GM23248 (cell line): ENCODE results near the gene CACNA1I. TPM values are rescaled to one million over a fixed set of nuclear protein-coding genes. Genes with fewer than 3 reads are reported as not detected.

Experiments
- DNase-seq: peaks from one replicate; pipeline ENCODE4 v3.0.0-alpha.2; 2015
- H2AFZ ChIP-seq: fragments of 200-600 bp; sonication (generic); 2 replicates; pipeline ENCODE4 v1.6.1; 2016; ENCODE audit warnings: antibody characterized with exemption
- H3F3A ChIP-seq: fragments of 200-600 bp; sonication (generic); 2 replicates; pipeline ENCODE4 v1.6.1; 2016; ENCODE audit warnings: mild to moderate bottlenecking, antibody characterized with exemption, mixed run types; ENCODE audit not compliant: insufficient read depth
- H3K27ac ChIP-seq: fragments of 200-600 bp; sonication (generic); 2 replicates; pipeline ENCODE4 v1.5.1; 2016; ENCODE audit warnings: mild to moderate bottlenecking
- H3K27me3 ChIP-seq: fragments of 200-600 bp; sonication (generic); replicated peaks from 2 replicates; pipeline ENCODE4 v1.6.1; 2016; ENCODE audit warnings: mild to moderate bottlenecking; ENCODE audit not compliant: insufficient read depth
- H3K36me3 ChIP-seq: fragments of 200-600 bp; sonication (generic); 2 replicates; pipeline ENCODE4 v1.6.1; 2016; ENCODE audit warnings: low read depth, mild to moderate bottlenecking
- H3K4me1 ChIP-seq: fragments of 200-600 bp; sonication (generic); 2 replicates; pipeline ENCODE4 v1.6.1; 2016; ENCODE audit warnings: mild to moderate bottlenecking; ENCODE audit not compliant: insufficient read depth
- H3K4me2 ChIP-seq: fragments of 200-600 bp; sonication (generic); one replicate; pipeline ENCODE4 v1.6.1; 2016; ENCODE audit warnings: mild to moderate bottlenecking; ENCODE audit not compliant: unreplicated experiment
- H3K4me3 ChIP-seq: fragments of 200-600 bp; sonication (generic); 2 replicates; pipeline ENCODE4 v1.5.1; 2016; ENCODE audit warnings: mild to moderate bottlenecking
- H3K79me2 ChIP-seq: fragments of 200-600 bp; sonication (generic); 2 replicates; pipeline ENCODE4 v1.6.1; 2016; ENCODE audit warnings: mild to moderate bottlenecking; ENCODE audit not compliant: insufficient read depth
- H3K9ac ChIP-seq: fragments of 200-600 bp; sonication (generic); 2 replicates; pipeline ENCODE4 v1.6.1; 2016; ENCODE audit warnings: mild to moderate bottlenecking
- H3K9me2 ChIP-seq: fragments of 200-600 bp; sonication (generic); 2 replicates; pipeline ENCODE4 v1.6.1; 2016; ENCODE audit warnings: mixed run types, mild to moderate bottlenecking, moderate library complexity; ENCODE audit not compliant: insufficient read depth
- H3K9me3 ChIP-seq: fragments of 200-600 bp; sonication (generic); one replicate; pipeline ENCODE4 v1.6.1; 2017; ENCODE audit warnings: low read depth
- H4K20me1 ChIP-seq: fragments of 200-600 bp; sonication (generic); 2 replicates; pipeline ENCODE4 v1.6.0; 2016; ENCODE audit not compliant: insufficient read depth
- EZH2 ChIP-seq: fragments of 200-600 bp; sonication (generic); IDR thresholded peaks from 2 replicates; pipeline ENCODE4 v1.6.1; 2018; ENCODE audit warnings: antibody characterized with exemption, mild to moderate bottlenecking; ENCODE audit not compliant: insufficient read depth, poor library complexity, severe bottlenecking
- EZH2phosphoT487 ChIP-seq: fragments of 200-600 bp; sonication (generic); IDR thresholded peaks from 2 replicates; pipeline ENCODE4 v1.6.1; 2018; ENCODE audit warnings: antibody characterized with exemption, moderate library complexity, mild to moderate bottlenecking, low read depth; ENCODE audit not compliant: insufficient read depth
- WGBS, 2 experiments: methylation state at CpG; one replicate each; pipeline ENCODE4 v1.1.6; 2015 to 2017; ENCODE audit warnings: low lambda C conversion rate in 2 of 2, low coverage in 1 of 2; ENCODE audit errors: missing lambda C conversion rate in 2 of 2; 5-methylcytosine and 5-hydroxymethylcytosine counted together
- in situ Hi-C: fragments of 300-500 bp; cut with MboI; formaldehyde crosslinking; loops from 2 replicates; pipeline ENCODE4 v1.15.0; 2020
- polyA plus RNA-seq: library from polyadenylated mRNA; unstranded; fragments of >200 nt; fragmentation: Nextera tagmentation; extraction: Ambion mirVana; gene quantifications from 2 replicates; pipeline ENCODE4 v1.2.1, GENCODE V29; 2016
- total RNA-seq: library from RNA; depleted of rRNA; stranded (reverse); fragments of >200 nt; shearing (Covaris generic); gene quantifications from 2 replicates; pipeline ENCODE4 v1.2.3, GENCODE V29; 2014

The CACNA1I gene
- total and polyA plus RNA-seq, 2 experiments from 2014 or later = not detected

DNA sequence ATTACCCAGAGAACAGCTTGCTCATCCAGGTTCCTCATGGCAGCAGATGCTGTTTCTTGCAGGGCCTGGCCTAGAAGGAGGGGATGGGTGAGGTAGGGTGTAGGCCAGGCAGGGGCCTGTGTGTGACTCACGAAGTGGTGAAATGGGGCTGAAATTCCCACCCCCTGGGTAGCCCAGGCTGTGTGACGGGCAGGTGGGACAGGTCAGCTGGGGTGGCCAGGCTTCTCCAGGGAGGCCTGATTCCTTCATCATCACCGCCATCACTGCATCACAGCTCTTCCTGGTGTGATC lies 83.2 kb downstream of the CACNA1I start:
- no peaks in the 10 kb centered on the region for H4K20me1 ChIP-seq
- no peak overlapping the region for H3K4me2 ChIP-seq
- H3F3A ChIP-seq = no peaks in the 10 kb centered on the region
- H3K36me3 ChIP-seq = no peaks in the 10 kb centered on the region
- no peaks in the 10 kb centered on the region for H3K79me2 ChIP-seq
- in situ Hi-C loops = no loop called here
- no peak for TF ChIP-seq EZH2phosphoT487
- no peak overlapping the region for H3K4me3 ChIP-seq
- H2AFZ ChIP-seq = no peak overlapping the region
- H3K9me3 ChIP-seq = no peaks in the 10 kb centered on the region
- peaks cover 32% of the 10 kb centered on the region for H3K27me3 ChIP-seq
- DNase-seq = no peak
- whole genome bisulfite sequencing, 2 experiments = 50 to 62% methylated on average over 2 to 3 of the region's 3 CpGs
- H3K4me1 ChIP-seq = no peaks in the 10 kb centered on the region
- no peak overlapping the region for H3K27ac ChIP-seq
- no peaks in the 10 kb centered on the region for H3K9me2 ChIP-seq
- no peak overlapping the region for H3K9ac ChIP-seq

DNA sequence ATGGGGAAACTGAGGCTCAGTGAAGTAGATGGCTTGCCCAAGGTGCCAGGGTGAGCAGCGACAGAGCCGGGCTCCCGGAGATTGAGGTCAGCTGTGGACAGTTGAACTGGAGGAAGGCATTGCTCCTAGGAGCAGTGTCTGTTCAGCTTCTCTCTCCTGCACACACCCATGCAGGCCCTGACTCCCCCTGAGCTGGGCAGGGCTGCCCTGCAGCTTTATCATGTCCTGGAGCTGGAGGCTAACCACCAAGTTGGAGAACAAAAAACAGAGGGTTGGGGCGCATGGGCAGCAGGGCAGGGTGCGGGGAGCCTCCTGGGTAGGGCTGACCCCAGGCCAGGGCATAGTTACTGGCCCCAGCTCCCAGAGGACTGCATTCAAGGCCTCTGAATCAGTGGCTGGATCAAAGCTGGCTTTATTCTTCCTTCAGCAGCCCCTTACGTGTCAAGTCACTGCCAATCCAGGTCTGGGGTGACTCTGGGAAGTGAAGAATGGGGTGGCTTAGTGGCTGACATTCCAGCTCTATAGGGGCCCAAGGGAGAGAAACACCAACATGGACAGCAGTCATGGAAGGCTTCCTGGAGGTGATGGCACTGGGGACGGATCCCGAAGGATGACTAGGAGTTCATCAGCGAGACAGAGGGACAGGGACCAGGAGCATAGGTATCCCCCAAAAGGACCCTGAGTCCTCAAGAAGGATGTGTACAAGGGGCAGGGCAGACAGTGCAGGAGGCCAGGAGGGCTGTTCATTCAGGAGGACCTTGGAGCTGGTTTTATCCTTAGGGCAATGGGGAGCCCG lies 83.8 kb downstream of the CACNA1I start:
- Histone ChIP-seq H4K20me1 (no peaks in the 10 kb centered on the region), H3K4me3 (no peak overlapping the region), H3F3A (no peaks in the 10 kb centered on the region), H3K27me3 (peaks cover 32% of the 10 kb centered on the region), H3K79me2 (no peaks in the 10 kb centered on the region), H3K9me2 (no peaks in the 10 kb centered on the region), H3K9me3 (no peaks in the 10 kb centered on the region), H3K27ac (no peak overlapping the region), H3K4me1 (no peaks in the 10 kb centered on the region), H2AFZ (no peak overlapping the region), H3K4me2 (no peak overlapping the region), H3K36me3 (no peaks in the 10 kb centered on the region), H3K9ac (no peak overlapping the region)
- WGBS, 2 experiments = 71 to 72% methylated on average over 10 of the region's 10 CpGs
- no peak for TF ChIP-seq EZH2
- no peak for DNase-seq
- in situ Hi-C loops = no loop called here

DNA sequence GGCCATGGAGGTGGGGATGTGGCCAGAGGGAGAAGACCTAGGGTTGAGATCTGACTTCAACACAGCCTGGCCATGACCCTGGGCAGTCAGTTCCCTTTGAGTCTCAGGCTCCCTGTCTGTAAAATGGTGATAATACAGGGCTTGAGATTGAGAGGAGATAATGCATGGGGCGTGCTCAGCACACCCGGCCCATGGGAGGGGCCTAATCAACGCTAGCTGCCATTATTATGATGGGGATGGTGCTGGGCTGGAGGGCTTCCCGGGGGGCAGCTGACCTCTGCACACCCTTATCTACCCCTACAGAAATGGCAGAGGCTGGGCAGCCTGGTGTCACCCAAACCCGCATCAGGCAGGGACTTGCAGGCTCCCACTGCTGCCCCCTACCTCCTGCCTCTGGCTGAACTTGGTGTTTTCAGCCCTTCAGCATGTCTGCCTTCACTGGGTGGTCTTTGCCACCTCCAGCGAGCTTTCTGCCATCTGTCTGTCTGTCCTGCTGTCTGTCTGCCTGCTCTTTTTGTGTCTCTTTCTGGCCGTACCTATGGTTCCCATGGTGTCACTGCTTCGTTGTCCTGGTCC lies 84.5 kb downstream of the CACNA1I start:
- H3K27ac ChIP-seq = no peak overlapping the region
- no peaks in the 10 kb centered on the region for H3K9me3 ChIP-seq
- WGBS, 2 experiments = 30 to 31% methylated on average over 8 of the region's 8 CpGs
- no peaks in the 10 kb centered on the region for H3K9me2 ChIP-seq
- DNase-seq = no peak
- H2AFZ ChIP-seq = no peak overlapping the region
- H3K4me2 ChIP-seq = no peak overlapping the region
- H4K20me1 ChIP-seq = no peaks in the 10 kb centered on the region
- no peak overlapping the region for H3K9ac ChIP-seq
- peaks cover 32% of the 10 kb centered on the region for H3K27me3 ChIP-seq
- no peaks in the 10 kb centered on the region for H3K36me3 ChIP-seq
- H3K4me1 ChIP-seq = no peaks in the 10 kb centered on the region
- H3F3A ChIP-seq = no peaks in the 10 kb centered on the region
- no peak overlapping the region for H3K4me3 ChIP-seq
- in situ Hi-C loops = no loop called here
- no peaks in the 10 kb centered on the region for H3K79me2 ChIP-seq
- TF ChIP-seq EZH2phosphoT487 (no peak), EZH2 (no peak)

DNA sequence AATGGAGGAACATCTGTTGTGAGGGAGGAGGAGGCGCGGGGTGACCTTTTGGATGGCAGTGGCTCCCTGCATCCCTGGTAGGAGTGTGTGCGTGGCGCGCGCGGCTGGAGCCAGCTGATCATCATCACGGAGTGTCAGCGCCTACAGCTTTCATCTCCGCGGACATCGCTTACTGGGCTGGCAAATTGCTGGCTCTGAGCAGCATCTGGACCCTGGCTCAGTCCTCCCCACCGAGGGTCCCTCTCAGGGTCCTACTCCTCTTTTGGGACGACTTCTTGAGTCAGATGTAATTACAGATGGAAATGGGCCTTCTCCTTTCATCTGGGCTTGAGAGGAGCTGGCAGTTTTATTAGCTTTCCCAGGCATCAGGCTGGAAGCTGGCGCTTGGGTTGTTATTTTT lies 85.3 kb downstream of the CACNA1I start:
- H3K4me1 ChIP-seq = no peaks in the 10 kb centered on the region
- H4K20me1 ChIP-seq = no peaks in the 10 kb centered on the region
- H2AFZ ChIP-seq = no peak overlapping the region
- no peak overlapping the region for H3K4me3 ChIP-seq
- no peak for DNase-seq
- TF ChIP-seq EZH2 (no peak), EZH2phosphoT487 (no peak)
- in situ Hi-C loops = no loop called here
- H3F3A ChIP-seq = no peaks in the 10 kb centered on the region
- peaks cover 33% of the 10 kb centered on the region for H3K27me3 ChIP-seq
- H3K9me2 ChIP-seq = no peaks in the 10 kb centered on the region
- no peaks in the 10 kb centered on the region for H3K79me2 ChIP-seq
- no peaks in the 10 kb centered on the region for H3K9me3 ChIP-seq
- H3K36me3 ChIP-seq = no peaks in the 10 kb centered on the region
- no peak overlapping the region for H3K9ac ChIP-seq
- H3K4me2 ChIP-seq = no peak overlapping the region
- 0% methylated on average over 14 to 15 of the region's 15 CpGs for WGBS, 2 experiments
- H3K27ac ChIP-seq = no peak overlapping the region
